GM23338 (cell line): Measurements from ENCODE around the gene PDE4D. TPM values are rescaled to one million over a fixed set of nuclear protein-coding genes. Genes with fewer than 3 reads are reported as not detected.

Source experiments
- ATAC-seq: fragments of 200-7000 bp; cut with Tn5 transposase; 3 replicates; pipeline ENCODE4 v1.9.1; 2020
- DNase-seq: peaks from one replicate; pipeline ENCODE4 v3.0.0-alpha.2; 2015; ENCODE audit warnings: low spot score
- H2AFZ ChIP-seq: fragments of 200-600 bp; sonication (generic); 2 replicates; pipeline ENCODE4 v1.8.0; 2016; ENCODE audit warnings: antibody characterized with exemption, mild to moderate bottlenecking, moderate library complexity
- H3F3A ChIP-seq: fragments of 200-600 bp; sonication (generic); replicated peaks from 2 replicates; pipeline ENCODE4 v1.8.0; 2017; ENCODE audit warnings: antibody characterized with exemption, mixed run types, low read depth
- H3K27ac ChIP-seq: fragments of 200-600 bp; sonication (generic); 2 replicates; pipeline ENCODE4 v1.6.1; 2016; ENCODE audit warnings: low read depth
- H3K27me3 ChIP-seq: fragments of 200-600 bp; sonication (generic); 2 replicates; pipeline ENCODE4 v1.8.0; 2016; ENCODE audit warnings: mild to moderate bottlenecking, mixed run types, moderate library complexity; ENCODE audit not compliant: insufficient read depth
- H3K36me3 ChIP-seq: fragments of 200-600 bp; sonication (generic); 2 replicates; pipeline ENCODE4 v1.8.0; 2016; ENCODE audit warnings: mild to moderate bottlenecking; ENCODE audit not compliant: insufficient read depth
- H3K4me1 ChIP-seq: fragments of 200-600 bp; sonication (generic); 2 replicates; pipeline ENCODE4 v1.8.0; 2016; ENCODE audit warnings: mild to moderate bottlenecking, moderate library complexity; ENCODE audit not compliant: insufficient read depth
- H3K4me2 ChIP-seq: fragments of 200-600 bp; sonication (generic); 2 replicates; pipeline ENCODE4 v1.7.1; 2017; ENCODE audit warnings: mixed run types
- H3K4me3 ChIP-seq: fragments of 200-600 bp; sonication (generic); 2 replicates; pipeline ENCODE4 v1.6.1; 2016; ENCODE audit warnings: mixed run types
- H3K79me2 ChIP-seq: fragments of 200-600 bp; sonication (generic); replicated peaks from 2 replicates; pipeline ENCODE4 v1.8.0; 2017; ENCODE audit warnings: mild to moderate bottlenecking; ENCODE audit not compliant: insufficient read depth
- H3K9me2 ChIP-seq: fragments of 200-600 bp; sonication (generic); 2 replicates; pipeline ENCODE4 v1.8.0; 2017; ENCODE audit not compliant: insufficient read depth
- H4K20me1 ChIP-seq: fragments of 200-600 bp; sonication (generic); replicated peaks from 2 replicates; pipeline ENCODE4 v1.8.0; 2017; ENCODE audit warnings: mild to moderate bottlenecking; ENCODE audit not compliant: insufficient read depth
- H3K27ac Mint-ChIP-seq: 2 replicates; pipeline ENCODE4 v1.8.0; 2020; ENCODE audit warnings: inconsistent platforms, mild to moderate bottlenecking, moderate library complexity, mixed read lengths
- H3K27me3 Mint-ChIP-seq: 3 replicates; pipeline ENCODE4 v1.8.0; 2022; ENCODE audit warnings: low read depth, mild to moderate bottlenecking, moderate library complexity, mixed read lengths, inconsistent platforms; ENCODE audit not compliant: insufficient read depth, poor library complexity
- H3K36me3 Mint-ChIP-seq: 3 replicates; pipeline ENCODE4 v1.8.0; 2021; ENCODE audit warnings: low read depth, mild to moderate bottlenecking, inconsistent platforms, moderate library complexity, mixed read lengths
- H3K4me1 Mint-ChIP-seq: 3 replicates; pipeline ENCODE4 v1.8.0; 2020; ENCODE audit warnings: mild to moderate bottlenecking, inconsistent platforms, mixed read lengths
- H3K4me3 Mint-ChIP-seq: 3 replicates; pipeline ENCODE4 v1.8.0; 2021; ENCODE audit warnings: moderate library complexity, mild to moderate bottlenecking, inconsistent platforms, mixed read lengths
- H3K9me3 Mint-ChIP-seq: 3 replicates; pipeline ENCODE4 v1.8.0; 2020; ENCODE audit warnings: moderate library complexity, mild to moderate bottlenecking, inconsistent platforms, mixed read lengths
- CREB1 ChIP-seq: fragments of 250-450 bp; sonication (Bioruptor Pico); IDR thresholded peaks from 2 replicates; pipeline ENCODE4 v1.5.0; 2020; ENCODE audit warnings: low read depth, mild to moderate bottlenecking, moderate library complexity
- JUNB ChIP-seq: IDR thresholded peaks from one replicate; pipeline ENCODE4 v1.6.1; 2016; ENCODE audit warnings: antibody characterized with exemption; ENCODE audit not compliant: unreplicated experiment
- NANOG ChIP-seq: IDR thresholded peaks from 2 replicates; pipeline ENCODE4 v1.6.1; 2016; ENCODE audit warnings: antibody characterized with exemption, borderline replicate concordance
- POLR2AphosphoS5 ChIP-seq: IDR thresholded peaks from 2 replicates; pipeline ENCODE4 v1.6.1; 2016; ENCODE audit warnings: antibody characterized with exemption, low read depth
- STAT1 ChIP-seq: IDR thresholded peaks from one replicate; pipeline ENCODE4 v1.6.1; 2016; ENCODE audit warnings: antibody characterized with exemption; ENCODE audit not compliant: unreplicated experiment
- ZNF331 ChIP-seq: fragments of 250-450 bp; sonication (Bioruptor Pico); IDR thresholded peaks from 2 replicates; pipeline ENCODE4 v1.5.0; 2020; ENCODE audit warnings: low read depth, mild to moderate bottlenecking, moderate library complexity
- polyA plus RNA-seq: library from polyadenylated mRNA; unstranded; fragments of >200 nt; fragmentation: Nextera tagmentation; extraction: Ambion mirVana; gene quantifications from 2 replicates; pipeline ENCODE4 v1.2.1, GENCODE V29; 2016
- total RNA-seq: library from RNA; depleted of rRNA; stranded (reverse); fragments of >200 nt; shearing (Covaris generic); gene quantifications from 2 replicates; pipeline ENCODE4 v1.2.3, GENCODE V29; 2014
- TF ChIP-seq, protein P1 (sequence below), 2 experiments: fragments of 200-600 bp in 1 of 2; sonication (generic) in 1 of 2; conservative IDR thresholded peaks; 2 replicates each; pipeline versions ENCODE4 v1.5.1 to v1.6.1; 2016 to 2017; ENCODE audit warnings: antibody characterized with exemption in 2 of 2, low read depth in 2 of 2, mild to moderate bottlenecking in 2 of 2, moderate library complexity in 1 of 2
- TF ChIP-seq, protein P2 (sequence below): IDR thresholded peaks from one replicate; pipeline ENCODE4 v1.6.1; 2018; ENCODE audit warnings: antibody characterized with exemption; ENCODE audit not compliant: unreplicated experiment

Gene PDE4D
- total and polyA plus RNA-seq, 2 experiments from 2014 or later, result 2.1 to 4.7 TPM

GRCh38 chr5:59158637-59159391 is 734.7 kb downstream of the PDE4D start (continued):
- TF ChIP-seq POLR2AphosphoS5 (no peak), NANOG (no peak), ZNF331 (CRISPR knock-in tag) (no peak), CREB1 (CRISPR knock-in tag) (no peak), JUNB (no peak), STAT1 (no peak)
- TF ChIP-seq, protein P1, sequence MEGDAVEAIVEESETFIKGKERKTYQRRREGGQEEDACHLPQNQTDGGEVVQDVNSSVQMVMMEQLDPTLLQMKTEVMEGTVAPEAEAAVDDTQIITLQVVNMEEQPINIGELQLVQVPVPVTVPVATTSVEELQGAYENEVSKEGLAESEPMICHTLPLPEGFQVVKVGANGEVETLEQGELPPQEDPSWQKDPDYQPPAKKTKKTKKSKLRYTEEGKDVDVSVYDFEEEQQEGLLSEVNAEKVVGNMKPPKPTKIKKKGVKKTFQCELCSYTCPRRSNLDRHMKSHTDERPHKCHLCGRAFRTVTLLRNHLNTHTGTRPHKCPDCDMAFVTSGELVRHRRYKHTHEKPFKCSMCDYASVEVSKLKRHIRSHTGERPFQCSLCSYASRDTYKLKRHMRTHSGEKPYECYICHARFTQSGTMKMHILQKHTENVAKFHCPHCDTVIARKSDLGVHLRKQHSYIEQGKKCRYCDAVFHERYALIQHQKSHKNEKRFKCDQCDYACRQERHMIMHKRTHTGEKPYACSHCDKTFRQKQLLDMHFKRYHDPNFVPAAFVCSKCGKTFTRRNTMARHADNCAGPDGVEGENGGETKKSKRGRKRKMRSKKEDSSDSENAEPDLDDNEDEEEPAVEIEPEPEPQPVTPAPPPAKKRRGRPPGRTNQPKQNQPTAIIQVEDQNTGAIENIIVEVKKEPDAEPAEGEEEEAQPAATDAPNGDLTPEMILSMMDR (conservative IDR thresholded peaks at IDR 0.05; ENCODE audit: low read depth in 2 of 2), result no peak
- TF ChIP-seq, protein P2, sequence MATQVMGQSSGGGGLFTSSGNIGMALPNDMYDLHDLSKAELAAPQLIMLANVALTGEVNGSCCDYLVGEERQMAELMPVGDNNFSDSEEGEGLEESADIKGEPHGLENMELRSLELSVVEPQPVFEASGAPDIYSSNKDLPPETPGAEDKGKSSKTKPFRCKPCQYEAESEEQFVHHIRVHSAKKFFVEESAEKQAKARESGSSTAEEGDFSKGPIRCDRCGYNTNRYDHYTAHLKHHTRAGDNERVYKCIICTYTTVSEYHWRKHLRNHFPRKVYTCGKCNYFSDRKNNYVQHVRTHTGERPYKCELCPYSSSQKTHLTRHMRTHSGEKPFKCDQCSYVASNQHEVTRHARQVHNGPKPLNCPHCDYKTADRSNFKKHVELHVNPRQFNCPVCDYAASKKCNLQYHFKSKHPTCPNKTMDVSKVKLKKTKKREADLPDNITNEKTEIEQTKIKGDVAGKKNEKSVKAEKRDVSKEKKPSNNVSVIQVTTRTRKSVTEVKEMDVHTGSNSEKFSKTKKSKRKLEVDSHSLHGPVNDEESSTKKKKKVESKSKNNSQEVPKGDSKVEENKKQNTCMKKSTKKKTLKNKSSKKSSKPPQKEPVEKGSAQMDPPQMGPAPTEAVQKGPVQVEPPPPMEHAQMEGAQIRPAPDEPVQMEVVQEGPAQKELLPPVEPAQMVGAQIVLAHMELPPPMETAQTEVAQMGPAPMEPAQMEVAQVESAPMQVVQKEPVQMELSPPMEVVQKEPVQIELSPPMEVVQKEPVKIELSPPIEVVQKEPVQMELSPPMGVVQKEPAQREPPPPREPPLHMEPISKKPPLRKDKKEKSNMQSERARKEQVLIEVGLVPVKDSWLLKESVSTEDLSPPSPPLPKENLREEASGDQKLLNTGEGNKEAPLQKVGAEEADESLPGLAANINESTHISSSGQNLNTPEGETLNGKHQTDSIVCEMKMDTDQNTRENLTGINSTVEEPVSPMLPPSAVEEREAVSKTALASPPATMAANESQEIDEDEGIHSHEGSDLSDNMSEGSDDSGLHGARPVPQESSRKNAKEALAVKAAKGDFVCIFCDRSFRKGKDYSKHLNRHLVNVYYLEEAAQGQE, result no peak

GRCh38 chr5:59158165-59158564 is 735.4 kb downstream of the PDE4D start:
- no peaks in the 10 kb centered on the region for H3K79me2 ChIP-seq
- DNase-seq (no peak), ATAC-seq (no peak)
- H3F3A ChIP-seq, result no peaks in the 10 kb centered on the region
- H3K27me3 ChIP-seq, result peaks cover 6% of the 10 kb centered on the region; the same call in 1 of the 2 replicates
- H2AFZ ChIP-seq, result no peak overlapping the region
- no peak overlapping the region for H3K4me2 ChIP-seq
- peaks cover 1% of the 10 kb centered on the region for H3K27me3 Mint-ChIP-seq
- no peak overlapping the region for H3K27ac Mint-ChIP-seq
- no peak overlapping the region for H3K4me3 ChIP-seq
- no peaks in the 10 kb centered on the region for H3K36me3 Mint-ChIP-seq
- no peak overlapping the region for H3K4me3 Mint-ChIP-seq
- H3K27ac ChIP-seq, result no peak overlapping the region
- H3K36me3 ChIP-seq, result no peaks in the 10 kb centered on the region
- no peaks in the 10 kb centered on the region; the same call in 1 of the 2 replicates for H3K4me1 ChIP-seq
- no peaks in the 10 kb centered on the region for H3K9me3 Mint-ChIP-seq
- TF ChIP-seq JUNB, result no peak
- no peaks in the 10 kb centered on the region for H4K20me1 ChIP-seq
- H3K4me1 Mint-ChIP-seq, result peaks cover 2% of the 10 kb centered on the region; the same call in 1 of the 3 replicates
- H3K9me2 ChIP-seq, result peaks cover 7% of the 10 kb centered on the region; the same call in 1 of the 2 replicates
